GM18498 (cell line): ENCODE measurements around the gene TMEM109.

Experiments
- ATAC-seq: cut with Tn5 transposase; IDR thresholded peaks from one replicate; pipeline ENCODE4 v1.9.1; 2021; ENCODE audit warnings: mild to moderate bottlenecking, moderate library complexity; ENCODE audit not compliant: unreplicated experiment

Gene TMEM109

DNA sequence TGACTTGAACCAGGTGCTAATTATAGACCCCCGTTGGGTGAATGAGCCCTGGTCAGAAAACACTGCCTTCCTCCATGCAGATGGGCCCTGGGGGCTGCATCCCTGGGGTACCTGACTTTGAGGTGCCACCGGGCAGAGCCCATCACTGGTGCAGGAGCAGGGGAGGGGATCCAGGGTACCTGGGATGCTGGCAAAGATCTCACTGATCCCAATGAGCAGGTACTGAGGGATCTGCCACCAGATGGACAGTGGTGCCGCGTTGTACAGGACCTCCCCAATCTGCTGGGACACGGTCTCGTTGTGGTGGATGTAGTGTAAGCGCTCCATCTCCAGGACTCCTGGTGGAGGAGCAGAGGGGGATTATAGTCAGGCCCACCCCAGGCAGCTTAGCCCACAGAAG is 25.3 kb downstream of the TMEM109 start:
- no peak for ATAC-seq

DNA sequence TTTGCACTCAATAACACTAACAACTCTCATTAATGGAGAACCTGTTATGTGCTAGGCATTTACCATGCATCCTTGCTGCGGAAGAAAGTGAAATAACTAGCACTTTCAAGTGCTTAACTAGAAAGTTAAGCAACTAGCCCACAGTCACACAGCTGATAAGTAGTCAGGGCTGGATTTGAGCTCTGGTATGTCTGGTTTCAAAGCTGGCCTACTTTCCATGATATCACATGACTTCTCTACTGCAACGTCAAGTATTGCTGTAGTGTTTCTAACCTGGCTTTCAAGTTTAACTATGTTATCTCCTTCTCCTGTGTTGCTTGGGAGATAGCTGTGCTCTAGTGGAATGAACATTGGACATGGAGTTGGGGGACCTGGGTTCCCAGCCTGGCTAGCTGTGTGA is 25.9 kb downstream of the TMEM109 start:
- ATAC-seq = no peak

DNA sequence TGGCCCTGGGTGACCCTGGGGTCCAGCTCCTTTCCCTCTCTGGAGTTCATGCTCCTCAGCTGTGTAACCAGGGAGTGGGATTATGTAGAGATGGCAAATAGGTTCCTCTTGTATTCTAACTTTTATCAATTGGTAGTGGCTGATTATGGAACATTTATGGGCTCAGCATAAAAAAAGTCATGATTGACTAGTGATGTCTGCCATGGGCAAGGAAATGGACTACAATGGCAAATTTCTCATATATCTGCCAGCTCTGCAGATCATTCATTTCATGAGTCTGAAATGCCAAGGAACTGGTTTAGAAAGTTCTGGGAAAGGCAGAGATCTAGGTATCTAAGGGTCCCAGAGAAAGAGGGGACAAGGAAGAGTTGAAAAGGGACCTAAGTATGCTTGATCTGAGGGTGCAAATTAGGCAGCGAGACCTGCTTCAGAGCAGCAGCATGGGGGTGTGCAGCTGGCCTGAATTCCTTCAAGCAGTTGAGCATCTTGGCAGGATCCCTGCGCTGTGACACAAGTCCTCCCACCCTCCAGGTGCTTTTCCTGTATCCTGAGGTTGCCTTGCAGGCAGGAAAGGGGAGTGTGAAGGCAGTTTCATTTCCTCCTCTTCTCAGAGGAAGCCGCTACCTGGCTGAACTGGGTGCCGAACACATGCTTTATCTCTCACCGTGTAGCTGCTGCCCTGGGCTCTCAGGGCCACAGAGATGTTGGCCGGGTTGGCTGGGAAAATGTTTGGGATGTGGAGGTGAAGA is 27.6 kb downstream of the TMEM109 start:
- ATAC-seq = no peak

DNA sequence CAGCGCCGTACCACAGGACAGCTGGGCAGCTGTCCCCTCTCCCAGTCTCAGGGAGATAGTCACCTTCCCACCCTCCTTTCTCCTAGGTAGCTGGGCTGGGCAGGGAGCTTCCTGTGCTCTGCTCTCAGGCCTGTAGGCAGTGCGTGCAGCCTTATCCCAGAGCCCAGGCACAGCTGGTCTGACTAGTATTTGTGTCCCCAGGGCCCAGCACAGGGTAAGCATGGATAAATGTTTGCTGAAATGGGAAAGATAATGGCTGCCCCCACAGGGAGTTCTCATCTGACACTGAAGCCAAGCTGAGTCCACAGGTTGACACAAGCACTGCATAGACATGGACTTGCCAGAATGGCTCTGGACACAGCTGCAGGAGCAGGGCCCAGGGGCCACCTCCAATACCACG is 28.3 kb downstream of the TMEM109 start:
- no peak for ATAC-seq

DNA sequence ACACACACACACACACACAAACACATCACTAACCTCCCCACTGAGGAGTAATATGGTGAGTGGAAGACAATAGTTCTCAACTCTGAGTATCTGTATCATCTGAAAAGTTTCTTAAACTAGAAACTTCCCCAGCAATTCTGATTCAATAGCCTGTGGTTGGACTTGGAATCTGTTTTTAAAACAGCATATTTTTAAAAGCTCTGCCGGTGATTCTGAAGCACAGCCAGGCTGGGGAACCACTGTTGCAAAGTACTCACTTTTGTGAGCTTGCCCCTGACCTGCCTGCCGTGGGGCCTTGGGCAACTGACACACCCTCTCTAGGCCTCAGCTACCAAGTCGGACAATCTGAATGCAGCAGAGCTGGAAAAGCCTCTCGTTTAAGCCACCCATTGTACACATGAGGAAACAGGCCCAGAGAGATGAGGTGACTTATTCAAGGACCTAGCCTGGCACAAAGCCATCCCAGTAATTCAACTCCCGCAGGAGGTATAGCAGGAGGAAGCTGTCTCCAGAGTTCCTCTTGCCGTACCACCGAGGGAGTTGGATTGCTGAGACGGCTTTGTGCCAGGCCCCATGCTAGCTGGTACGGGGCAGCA is 29.1 kb downstream of the TMEM109 start:
- ATAC-seq = no peak

DNA sequence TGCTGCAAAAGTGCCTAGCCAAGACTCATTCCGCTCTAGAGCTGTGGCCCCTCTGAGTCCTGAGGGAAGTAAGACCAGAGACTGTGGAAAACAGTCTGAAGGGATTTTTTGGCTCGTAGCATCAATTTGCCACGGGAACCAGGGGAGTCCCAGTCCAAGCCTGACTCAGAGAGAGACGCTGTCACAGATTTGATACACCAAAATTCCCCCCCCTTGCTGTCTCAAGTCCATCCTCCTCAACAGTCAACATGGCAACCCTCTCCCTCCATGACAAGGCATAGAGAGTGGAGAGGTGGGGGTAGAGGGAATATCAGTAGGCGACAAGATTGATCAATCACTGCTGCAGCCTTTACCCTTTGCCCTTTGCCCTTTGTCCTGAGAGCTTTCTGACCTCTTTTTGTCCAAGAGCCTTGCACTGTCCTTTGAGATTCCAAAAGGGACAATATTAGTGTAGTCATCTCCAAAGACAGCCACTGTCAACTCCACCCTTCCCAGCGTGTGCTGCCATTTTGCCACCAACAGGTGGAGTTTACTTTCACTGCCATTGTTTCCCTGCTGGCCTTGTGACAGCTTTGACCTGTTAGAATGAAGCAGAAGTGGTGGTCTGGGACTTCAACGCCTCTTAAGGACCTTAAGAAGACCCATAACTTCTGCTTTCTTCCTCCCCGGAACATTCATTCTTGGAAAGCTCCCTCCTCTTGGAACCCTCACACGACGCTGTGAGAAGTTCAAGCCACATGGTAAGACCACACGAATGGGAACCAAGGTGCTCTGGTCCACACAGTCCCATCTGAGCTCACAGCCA is 30.7 kb downstream of the TMEM109 start:
- ATAC-seq = no peak

DNA sequence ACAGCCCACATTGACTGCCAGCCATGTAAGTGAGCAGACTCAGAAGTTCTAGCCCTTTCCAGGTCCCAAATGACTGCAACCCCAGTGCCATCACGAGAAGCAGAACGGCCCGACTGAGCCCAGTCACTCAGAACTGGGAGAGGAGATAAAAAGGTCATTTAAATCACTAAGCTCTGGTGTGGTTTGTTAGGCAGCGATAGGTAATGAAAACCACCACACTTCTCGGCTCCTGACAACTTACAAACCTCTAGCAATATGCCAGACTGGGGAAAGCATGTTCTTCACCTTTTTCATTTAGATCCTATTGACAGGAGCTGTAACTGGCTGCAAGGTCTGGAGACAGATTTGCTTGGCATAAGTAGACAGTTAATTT is 31.3 kb downstream of the TMEM109 start:
- no peak for ATAC-seq

DNA sequence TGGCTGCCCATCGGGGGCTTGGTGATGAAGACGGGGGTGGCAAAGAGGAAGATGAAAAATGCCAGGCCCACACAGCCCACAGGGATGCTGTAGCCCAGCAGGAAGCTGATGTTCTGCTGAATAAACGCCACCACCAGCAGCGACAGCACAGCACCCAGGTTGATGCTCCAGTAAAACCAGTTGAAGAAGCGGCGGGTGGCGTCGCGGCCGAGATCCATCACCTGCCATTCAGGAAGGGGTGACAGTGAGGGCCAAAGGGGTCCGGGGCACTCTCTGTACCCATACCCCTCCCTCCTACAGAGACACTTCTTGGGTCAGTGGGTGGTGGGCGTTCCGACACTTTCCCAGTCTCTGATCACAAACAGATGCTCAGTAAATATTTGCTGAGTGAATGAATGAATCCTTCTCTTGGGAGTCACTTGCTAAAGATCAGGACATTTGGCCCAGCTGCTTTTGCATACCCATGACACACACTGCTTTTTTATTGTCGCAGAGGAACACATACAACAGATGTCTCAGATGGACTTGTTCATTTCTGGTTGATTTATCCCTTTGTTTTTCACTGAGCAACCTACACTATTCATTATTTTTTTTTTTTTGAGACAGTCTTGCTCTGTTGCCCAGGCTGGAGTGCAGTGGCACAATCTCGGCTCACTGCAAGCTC is 32.8 kb downstream of the TMEM109 start:
- ATAC-seq = no peak

DNA sequence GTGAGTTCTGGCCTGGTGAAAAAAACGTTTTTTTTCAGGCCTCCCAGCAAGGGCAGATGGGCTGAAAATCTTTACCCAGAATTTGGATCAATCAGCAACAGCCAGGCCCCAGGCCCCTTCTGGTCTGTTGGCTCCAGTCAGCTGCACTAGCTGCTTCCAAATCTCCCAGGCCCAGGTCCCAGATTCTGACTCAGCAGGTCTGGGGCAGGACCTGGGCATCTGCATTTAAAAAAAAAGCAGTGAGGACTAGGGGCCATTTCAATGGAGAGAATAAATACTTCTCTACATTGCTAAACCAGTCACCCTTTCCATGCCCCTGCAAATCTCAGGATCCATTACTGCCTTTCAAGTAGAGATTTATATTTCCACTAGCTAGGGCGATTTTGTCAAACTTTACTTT is 33.7 kb downstream of the TMEM109 start:
- ATAC-seq = no peak

DNA sequence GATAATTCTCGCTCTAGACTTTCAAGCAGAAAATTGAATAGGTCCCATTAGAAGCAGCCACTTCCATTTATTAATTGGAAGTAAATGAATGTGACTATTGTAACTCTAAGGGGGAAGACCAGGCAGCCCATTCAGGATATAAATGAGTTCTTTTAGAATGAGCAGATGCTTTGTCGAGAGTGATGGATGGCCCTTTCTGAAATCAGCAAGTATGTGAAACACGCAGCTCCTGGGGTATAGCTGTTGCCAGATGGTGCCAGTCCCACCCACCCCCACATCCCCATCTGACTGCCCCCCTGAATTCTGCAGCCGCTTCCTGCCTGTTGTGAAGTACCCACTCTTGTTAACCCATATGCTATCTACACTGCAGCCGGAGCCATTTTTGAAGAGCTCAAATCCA is 34.3 kb downstream of the TMEM109 start:
- no peak for ATAC-seq

DNA sequence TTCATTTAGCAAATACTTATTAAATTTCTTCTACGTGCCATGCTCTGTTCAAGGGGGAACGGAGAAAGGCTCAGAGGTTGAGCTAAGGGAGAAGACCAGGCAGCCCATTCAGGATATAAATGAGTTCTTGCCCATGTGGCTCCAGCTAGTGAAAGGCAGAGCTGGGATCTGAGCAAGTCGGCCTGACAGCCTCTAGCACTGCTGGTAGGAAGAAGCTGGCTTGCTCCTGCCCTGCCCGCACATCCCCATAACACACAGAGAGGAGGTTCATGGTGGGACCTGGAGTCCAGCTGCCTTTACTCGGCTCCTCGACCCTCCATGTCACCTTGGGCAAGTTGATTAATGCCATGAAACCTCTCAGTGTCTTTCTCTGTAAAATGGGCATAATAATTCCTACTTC is 36.1 kb downstream of the TMEM109 start:
- no peak for ATAC-seq

DNA sequence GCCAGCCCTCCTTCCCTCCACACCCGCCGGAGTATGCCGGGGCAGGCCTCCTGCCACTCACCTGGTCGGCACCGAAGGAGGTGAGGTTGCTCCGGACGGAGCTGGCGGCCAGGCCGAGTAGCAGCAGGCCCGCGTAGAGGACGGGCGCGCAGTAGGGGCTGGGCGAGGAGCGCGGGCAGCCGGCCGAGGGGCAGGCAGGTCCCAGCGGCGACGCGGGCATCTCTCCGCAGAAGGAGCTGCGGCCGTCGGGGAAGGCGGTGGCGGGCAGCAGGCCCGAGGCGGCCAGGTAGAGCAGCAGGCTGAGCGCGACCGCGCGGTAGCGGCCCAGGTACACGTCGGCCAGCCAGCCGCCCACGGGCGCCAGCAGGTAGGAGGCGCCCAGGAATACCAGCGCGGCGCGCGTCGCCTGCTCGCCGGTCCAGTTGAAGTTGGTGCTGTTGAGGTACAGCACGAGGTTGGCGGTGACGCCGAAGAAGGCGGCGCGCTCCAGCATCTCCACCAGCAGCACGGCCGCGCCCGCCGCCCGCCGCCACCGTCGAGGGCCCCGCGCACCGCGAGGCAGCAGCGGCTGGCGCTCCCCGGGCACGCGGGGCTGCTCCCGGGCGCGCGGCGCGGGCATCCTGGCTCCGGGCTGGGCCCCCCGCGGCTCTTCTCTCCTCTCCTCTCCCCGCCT is 37.1 kb downstream of the TMEM109 start:
- ATAC-seq = no peak

DNA sequence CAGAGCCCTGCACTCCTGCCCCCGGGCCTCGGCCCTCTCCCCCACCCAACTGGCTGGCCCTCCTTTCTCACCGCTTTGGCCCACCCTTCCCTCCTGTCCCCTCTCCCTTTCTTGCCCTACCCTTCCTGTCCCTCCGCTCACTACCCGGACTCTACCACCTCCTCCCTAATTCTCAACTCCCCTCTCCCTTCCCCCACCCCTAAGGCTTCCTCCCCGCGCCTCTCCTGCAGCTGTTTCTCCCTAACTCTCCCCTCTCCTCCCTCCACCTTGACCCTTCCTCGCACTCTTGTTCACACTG is 37.6 kb downstream of the TMEM109 start:
- no peak for ATAC-seq

DNA sequence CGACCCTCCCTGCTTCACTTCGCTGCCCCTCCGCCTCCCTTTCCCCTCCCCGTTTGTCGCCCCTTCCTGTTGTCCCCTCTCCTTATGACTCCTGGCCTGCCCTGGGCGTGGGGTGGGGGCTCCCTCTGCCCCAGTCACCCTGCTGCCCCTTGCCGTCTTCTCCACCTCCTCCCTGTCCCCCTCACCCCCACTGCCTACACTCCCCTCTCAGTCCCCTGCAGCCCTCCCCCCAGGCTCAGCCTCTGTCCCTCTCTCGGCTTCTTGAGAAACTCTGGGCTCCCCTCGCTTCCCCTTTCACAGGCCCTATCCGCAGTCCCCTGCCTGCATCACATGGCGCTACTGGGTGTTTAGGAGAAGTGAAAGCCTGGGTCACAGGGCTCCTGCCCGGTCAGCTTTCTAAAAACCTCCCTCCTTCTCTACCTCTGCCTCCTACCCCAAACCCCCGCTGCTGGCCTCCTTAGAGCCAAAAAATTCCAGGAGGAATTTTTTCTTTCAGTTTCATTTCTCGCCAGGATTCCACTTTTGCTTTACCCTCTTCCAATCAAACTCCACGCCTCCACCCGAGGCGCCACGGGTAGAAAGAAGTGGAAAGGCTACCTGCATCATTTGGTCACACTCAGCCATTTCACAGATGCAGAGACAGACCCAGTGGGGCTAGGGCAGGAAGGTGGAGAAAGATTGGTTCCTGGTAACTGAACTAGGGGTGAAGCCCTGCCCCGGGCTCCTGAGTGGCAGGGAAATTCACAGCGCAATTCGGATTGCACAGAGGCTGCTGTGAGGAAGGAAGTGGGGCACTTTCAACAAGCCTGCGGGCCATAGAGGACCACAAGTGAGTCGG is 38.2 kb downstream of the TMEM109 start, which contains the start of gene SLC15A3:
SLC15A3 (minus strand) TSS at position 273 of the 838 bp plus-strand sequence. CDS start 625 bp downstream, outside the sequence.
- ATAC-seq = peak; percentile 82

DNA sequence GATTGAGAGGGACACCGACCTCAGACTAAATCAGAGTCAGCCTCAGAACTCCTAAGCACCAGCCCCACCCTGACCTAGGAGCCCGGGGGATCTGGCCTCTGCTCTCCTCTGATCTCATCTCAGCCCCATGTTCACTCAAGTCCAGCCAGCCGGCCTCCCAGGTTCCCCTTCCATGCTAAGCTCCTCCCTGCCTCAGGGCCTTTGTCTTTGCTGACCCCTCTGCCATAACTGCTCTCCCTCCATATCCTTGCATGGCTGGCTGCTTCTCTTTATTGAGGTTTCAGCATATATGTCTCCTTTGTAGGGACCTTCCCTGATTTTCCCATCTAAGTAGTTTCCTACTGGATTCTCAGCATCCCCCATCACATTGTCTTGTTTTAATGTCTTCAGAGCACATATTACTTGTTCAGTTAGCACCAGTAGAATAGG is 38.8 kb downstream of the TMEM109 start:
- no peak for ATAC-seq

DNA sequence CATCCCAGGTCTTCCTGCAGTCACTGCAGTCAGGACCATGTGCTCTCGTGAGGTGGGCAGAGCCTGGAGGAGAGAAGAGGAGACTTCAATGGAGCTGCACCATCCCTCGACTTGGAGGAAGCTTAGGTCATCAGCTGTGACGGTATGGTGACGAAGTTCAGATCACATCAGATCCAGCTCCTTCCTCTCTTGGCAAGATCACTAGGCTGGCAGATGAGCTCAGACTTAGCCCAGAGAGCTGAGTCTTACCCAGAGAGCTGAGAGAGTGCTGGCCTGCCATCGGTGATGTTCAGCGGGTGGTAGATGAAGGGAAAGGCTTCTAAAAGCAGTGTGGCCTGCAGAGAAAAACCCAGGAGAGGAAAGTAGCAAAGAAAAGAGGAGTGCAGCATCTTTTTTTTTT is 39.8 kb downstream of the TMEM109 start:
- no peak for ATAC-seq

DNA sequence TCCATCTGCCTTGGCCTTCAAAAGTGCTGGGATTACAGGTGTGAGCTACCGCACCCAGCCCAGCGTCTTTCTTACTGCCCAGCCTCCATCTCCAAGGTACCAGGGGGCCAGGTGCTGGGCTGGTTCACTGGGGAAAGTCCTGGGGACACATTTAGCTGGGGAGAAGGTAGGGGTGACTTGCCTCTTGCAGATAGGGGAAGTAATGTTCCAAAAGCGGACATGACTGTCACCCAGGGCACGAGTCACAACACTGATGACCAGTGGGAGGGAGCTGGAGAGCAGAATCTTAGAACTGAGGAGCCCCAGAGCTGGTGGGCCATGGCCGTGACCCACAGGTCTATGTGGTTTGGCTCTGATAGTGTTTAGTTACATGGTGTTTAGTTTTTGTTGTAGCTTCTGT is 40.5 kb downstream of the TMEM109 start:
- no peak for ATAC-seq

DNA sequence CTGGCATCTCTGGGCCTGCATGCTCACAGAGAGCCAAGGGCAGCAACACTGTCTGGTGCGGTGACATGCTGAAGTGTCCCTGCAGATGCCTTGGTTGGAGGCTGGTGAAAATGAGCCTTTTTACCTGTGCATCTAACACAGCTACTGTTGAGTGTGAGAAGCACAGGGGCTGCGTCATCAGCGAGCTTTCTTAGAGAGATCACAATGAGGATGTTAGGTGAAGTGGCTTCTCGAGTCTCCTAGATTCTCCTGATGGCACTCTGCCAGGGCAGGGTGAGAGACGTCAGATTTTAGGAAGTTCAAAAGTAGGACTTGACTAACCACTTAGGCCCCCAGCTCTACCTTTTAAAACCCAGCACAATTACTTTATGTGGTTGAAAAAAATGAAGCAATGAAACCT is 41.6 kb downstream of the TMEM109 start:
- ATAC-seq = no peak

DNA sequence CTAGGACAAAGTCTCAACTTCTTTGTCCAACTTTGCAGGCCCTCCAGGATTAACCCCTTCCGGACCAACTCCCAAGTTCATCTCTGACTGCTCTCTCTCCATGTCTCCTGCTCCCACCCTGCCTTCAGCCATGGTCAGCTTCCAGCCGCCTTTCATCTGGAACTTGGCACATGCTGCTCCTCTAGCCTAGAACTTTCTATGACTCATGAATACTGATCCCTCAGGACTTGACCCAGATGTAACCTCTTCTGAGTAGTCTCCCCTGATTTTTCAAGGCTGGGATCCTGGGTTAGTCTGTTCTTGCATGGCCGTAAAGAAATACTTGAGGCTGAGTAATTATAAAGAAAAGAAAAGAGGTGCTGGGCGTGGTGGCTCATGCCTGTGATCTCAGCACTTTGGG is 43.2 kb downstream of the TMEM109 start:
- no peak for ATAC-seq

DNA sequence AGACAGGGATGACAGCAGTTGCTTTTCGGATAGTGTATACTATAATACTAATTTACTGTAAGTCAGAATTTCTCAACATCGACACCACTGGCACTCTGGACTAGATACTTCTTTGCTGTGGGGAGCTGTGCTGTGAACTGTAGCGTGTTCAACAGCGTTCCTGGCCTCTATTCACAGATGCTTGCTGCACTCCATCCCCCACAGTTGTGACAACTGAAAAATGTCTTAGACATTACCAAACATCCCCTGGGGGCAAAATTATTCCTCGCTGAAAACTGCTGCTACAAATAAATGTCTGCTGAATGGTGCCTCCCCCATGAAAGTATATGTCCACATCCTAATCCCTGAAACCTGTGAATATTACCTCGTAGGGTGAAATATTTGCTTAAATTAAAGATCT is 45.5 kb downstream of the TMEM109 start:
- no peak for ATAC-seq
